T-helper 2 cell treated with Interferon-gamma antibody and Interleukin-4, amounts not matched to agents 100 ng/mL and 5 ng/mL, for 36 hours (primary cell): ENCODE measurements around the gene TRIO. TPM values are rescaled to one million over a fixed set of nuclear protein-coding genes. Genes with fewer than 3 reads are reported as not detected.

Experiments
- intact Hi-C: fragments of 100-400 bp; cut with micrococcal nuclease; formaldehyde crosslinking; loops from one replicate; pipeline ENCODE4 v1.15.1; 2023
- total RNA-seq: library from RNA; stranded (reverse); gene quantifications from 2 replicates; pipeline ENCODE4 v1.2.3, GENCODE V29; 2022

TRIO gene
- total RNA-seq, 1 donor from 2014 or later = 17.2 TPM

DNA sequence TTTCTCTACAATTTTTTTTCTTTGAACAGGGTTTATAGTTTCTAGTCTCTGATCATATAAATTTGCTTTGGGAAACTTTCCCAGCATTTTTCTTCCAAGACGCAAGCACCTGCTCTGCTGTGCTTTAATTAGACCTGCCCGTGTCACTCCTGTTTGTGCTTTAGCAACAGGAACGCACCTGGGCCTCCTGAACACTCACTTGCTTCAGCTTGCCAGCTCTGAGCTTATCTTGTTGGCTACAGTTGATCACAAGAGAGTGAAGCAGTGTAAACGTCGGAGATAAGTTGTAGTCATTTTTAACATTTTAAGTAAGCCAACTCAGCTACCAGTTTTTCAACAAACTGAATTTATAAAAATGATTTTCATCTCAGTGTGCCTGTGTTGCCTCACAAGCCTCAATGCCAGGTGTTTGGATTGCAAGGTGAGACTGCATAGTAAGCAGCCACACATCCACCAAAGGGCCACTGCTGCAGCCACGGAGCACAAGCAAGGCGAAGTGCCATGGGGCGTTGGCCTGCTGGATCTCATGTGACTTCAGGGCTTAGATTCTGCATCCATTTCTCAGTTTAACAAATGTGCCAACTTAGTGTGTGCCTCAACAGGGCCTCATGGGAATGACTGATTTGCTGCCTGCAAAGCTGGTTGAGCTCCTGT lies 166.9 kb downstream of the TRIO start:
- intact Hi-C loops = no loop called here

DNA sequence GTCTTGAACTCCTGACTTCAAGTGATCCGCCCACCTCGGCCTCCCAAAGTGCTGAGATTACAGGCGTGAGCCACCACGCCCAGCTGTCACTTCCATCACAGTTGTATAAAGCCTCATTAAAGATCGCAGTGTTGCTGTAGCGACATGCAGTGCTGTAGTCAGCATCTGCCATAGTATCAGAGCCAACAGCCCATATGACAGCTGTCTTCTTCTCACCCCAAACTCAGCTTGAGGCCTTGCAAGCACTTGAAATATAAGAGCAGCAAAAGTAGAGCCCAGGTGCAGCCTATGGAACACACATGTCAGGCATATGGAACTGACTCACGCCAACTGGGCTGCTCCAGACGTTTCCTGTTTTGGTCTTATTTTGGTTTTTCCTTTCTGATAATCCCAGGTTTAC lies 167.8 kb downstream of the TRIO start:
- intact Hi-C loops = no loop called here

GRCh38 chr5:14313986-14314690 lies 171.0 kb downstream of the TRIO start:
- intact Hi-C loops = no loop called here

- intact Hi-C loops = no loop called here
These were observed 173.3 kb downstream of the TRIO start for GRCh38 chr5:14316471-14316870.

GRCh38 chr5:14319102-14319501 lies 176.0 kb downstream of the TRIO start:
- intact Hi-C loops = no loop called here

DNA sequence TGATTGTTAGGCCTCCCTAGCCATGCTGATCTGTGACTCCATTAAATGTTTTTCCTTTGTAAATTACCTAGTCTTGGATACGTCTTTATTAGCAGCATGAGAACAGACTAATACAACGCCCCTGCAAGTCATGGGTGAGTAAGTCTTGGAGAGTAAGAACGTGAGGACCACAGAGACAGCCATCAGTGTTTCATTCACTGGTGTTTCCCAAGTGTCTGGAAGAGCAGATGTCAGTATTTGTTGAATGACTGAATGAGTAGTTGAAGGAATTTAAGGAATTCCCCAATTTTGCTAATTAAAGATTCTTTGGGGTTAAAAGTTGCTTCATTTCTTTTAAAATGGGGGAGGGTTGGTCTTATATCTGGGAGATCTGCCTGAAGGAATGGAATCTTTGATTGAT lies 178.8 kb downstream of the TRIO start:
- intact Hi-C loops = no loop called here

GRCh38 chr5:14322437-14323187 lies 179.5 kb downstream of the TRIO start:
- intact Hi-C loops = no loop called here

- intact Hi-C loops = no loop called here
These were observed 180.3 kb downstream of the TRIO start for GRCh38 chr5:14323466-14323865.

GRCh38 chr5:14325369-14325768 lies 182.2 kb downstream of the TRIO start:
- intact Hi-C loops = no loop called here

DNA sequence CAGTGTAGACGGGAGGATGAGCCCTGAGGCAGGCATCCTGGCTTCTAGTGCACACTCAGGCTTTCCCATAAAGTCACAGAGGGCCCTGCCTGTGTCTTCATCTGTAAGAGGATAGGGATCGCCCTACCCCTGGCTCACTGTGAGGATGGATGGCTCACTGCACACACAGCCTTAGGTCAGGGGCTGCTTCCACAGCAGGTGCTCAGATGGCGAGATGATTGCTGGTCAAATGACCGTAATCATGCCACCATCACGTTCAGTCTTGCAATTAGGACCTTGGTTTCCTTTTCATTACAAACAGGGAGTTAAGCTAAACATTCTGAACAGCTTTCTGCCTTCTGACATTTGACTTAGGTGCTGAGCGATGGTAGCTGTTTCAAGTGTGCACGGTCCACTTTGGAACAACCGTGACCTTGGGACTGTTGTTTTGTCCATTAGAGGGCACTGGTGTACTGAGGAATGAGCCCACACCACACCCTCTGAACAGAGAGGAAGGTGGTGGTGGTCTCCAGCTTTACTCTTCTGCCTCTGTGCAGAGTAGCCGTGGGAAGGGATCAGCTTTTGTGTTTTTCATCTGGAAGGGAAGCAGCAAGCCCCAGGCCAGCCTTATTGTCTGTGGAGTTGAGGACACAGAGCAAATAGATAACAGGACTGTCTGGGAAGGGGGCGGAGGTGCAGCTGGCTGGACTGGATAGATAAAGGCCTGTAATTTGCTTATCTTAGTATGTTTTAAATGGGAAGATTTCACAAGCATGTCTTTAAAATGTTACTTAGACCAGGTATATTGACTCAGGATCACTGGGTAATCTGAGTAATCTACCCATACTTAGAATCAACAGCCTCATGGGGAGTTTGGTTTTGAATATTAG lies 183.1 kb downstream of the TRIO start:
- intact Hi-C loops = no loop called here

- intact Hi-C loops = no loop called here
These were observed 184.5 kb downstream of the TRIO start for GRCh38 chr5:14327624-14328023.

DNA sequence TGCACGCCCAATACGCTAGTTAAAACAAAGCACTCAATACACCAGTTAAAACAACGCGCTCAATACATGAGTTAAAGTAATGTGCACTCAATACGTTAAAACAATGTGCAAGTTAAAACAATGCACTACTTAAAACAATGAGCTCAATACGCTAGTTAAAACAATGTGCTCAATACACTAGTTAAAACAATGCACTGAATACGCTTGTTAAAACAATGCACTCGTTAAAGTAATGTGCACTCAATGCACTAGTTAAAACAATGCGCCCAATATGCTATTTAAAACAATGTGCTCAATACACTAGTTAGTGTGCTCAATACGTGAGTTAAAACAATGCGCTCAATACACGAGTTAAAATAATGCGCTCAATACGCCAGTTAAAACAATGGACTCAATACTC lies 185.0 kb downstream of the TRIO start:
- intact Hi-C loops = no loop called here

DNA sequence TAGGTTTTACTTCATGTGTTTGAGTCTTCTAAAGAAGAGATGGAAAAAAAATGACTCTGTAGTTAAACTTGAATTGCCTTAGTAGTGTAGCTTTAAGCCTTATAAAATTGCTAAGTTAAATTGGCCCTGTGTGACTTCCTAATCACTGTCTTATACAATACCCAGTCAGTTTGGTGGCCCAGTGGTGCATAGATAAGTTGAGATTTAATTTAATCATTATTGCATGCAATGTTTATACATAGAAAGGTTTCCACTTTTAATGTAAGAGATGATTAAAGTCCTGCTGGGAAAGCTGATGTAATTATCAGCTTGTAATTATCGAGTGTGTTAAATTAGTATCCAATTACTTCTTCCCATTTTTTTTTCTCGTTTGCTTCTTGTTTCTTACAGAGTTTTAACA lies 187.1 kb downstream of the TRIO start:
- intact Hi-C loops = loop anchor here (10.0 kb wide), 1 partner anchor 345 kb away; no protein-coding TSS in a partner anchor

GRCh38 chr5:14330729-14331385 lies 187.7 kb downstream of the TRIO start:
- intact Hi-C loops = loop anchor here (10.0 kb wide), 1 partner anchor 346 kb away; no protein-coding TSS in a partner anchor

DNA sequence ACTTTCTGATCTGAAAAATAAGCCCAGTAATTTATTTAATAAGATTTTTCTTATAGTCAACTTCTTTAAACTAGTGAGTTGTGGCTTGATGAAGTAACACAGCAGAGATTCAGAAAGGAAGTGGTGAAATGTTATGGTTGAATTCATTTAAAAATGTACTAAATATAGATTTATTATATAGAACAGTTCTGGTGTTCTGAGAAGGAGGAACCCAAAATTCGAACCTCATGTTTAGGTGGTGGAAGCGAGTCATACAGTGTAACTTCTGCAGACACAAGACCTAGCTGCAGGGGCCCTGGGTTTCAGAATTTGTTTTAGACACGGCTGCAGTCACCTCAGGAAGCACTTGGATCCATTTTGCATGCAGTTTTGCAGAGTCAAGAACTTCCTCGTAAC lies 188.2 kb downstream of the TRIO start:
- intact Hi-C loops = loop anchor here (10.0 kb wide), 1 partner anchor 347 kb away; no protein-coding TSS in a partner anchor

DNA sequence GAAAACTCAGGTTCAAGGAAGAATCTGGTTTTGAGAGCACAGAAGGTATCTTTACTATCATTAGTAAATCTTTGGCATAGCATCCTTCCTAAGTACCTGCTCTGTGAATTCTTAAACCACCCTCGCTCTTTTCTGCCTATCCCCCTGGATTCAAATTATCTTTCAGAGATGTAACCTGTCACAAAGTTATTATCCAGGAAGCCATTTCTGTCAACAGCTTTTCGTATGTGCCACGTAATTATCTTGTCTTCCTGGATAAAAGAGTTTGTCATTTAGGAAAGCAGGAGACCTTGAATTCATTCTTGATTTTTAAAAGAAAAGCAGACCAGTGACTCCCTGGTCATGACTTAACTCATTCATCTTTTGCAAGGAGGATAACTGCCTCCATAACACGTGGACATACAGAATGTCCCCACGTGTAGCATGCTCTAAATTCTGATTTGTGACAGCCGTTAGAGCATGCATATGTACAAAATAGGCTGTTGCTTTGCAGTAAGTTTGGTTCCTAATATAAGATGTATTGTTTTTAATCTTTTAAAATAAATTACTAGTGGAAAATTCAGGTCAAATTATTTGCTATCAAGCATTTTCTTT lies 189.0 kb downstream of the TRIO start:
- intact Hi-C loops = loop anchor here (10.0 kb wide), 1 partner anchor 347 kb away; no protein-coding TSS in a partner anchor

GRCh38 chr5:14332746-14333145 lies 189.6 kb downstream of the TRIO start:
- intact Hi-C loops = loop anchor here (10.0 kb wide), 1 partner anchor 348 kb away; no protein-coding TSS in a partner anchor

DNA sequence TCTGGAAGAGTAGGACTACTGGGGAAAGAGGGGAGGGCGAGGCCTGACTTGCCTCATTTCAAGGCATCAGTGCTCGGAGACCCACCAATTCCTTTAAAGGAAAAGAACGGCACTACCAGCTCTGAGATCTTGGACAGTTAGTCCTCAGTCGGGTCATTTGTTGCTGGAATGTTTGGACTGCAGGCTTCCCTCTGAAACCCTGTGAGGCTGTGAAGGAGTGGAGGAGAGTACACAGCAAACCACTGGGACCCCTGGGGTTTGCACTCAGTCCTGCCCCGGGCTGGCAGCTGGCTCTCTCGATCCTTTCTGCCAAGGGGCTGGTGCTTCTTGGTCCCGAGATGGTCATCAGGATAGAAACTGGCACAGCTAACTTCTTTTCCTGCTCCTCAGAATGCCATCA lies 194.5 kb downstream of the TRIO start:
- intact Hi-C loops = loop anchor here (10.0 kb wide), 1 partner anchor 353 kb away; no protein-coding TSS in a partner anchor

- intact Hi-C loops = loop anchor here (10.0 kb wide), 1 partner anchor 355 kb away; no protein-coding TSS in a partner anchor
These were observed 196.3 kb downstream of the TRIO start for GRCh38 chr5:14339468-14339867.
